Germinal center (tissue), 1 donor: ENCODE data around the gene DPH3.
A peak's percentile ranks its signal among the peaks of the same experiment; 100 is the strongest.

ENCODE experiments used
- DNase-seq: peaks from one replicate; pipeline ENCODE4 v3.0.0; 2012; ENCODE audit warnings: mixed read lengths, low spot score

The DPH3 gene

DNA sequence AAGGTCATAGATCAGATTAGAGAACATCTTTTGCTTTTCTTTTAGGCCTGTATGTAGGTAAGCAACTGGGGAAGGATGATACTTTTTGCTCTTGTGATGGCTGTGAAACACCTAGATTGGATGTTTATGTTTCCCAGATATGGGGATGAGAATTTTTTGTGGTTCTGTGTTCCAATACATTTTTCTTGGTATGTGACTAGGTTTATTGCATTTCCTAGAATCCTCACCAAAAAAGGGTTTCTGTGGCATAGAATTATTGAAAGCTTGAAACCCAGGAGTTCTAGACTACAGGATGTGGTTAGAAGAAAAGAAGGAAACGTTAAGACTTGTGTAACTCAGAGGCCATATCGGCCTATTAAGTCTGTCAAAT is 26.1 kb upstream of the DPH3 start:
- DNase-seq, result no peak

DNA sequence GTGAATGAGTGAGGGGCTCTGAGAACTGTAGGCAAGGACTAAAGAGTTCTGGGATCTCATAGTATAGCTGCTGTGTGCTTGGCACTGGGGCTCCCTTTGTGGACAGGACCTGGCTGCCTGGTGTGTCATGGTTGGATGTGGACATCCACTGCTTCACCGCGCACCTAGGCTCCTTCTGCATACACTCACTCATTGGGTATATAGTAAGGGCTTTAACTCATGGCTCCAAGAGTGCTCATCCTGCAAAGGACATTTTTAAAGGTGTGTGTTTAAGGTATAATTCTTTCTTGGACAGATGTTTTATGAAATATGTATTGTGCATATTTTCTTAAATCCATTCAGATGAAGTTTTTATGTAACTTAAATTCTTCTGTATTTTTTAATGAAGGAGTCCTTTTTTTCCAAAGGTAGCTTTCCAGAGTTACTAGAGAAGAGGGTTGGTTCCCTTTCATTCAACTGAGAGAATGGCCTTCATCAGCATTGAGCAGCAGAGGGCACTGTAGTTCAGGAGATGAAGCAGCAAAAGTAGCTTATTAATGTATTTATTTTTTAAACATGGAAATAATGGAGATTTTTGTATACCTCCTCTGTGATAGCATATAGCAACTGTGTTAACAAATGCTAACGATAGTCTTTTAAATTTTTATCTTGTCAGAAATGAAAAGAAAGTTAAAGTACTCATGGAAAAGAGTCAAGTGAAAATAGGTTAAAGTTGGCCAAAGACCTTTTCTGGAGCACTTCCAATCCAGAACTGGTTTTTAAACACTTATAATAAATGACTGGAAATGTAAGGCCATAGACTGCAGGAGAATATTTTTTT is 25.5 kb upstream of the DPH3 start:
- peak; percentile 38 for DNase-seq

DNA sequence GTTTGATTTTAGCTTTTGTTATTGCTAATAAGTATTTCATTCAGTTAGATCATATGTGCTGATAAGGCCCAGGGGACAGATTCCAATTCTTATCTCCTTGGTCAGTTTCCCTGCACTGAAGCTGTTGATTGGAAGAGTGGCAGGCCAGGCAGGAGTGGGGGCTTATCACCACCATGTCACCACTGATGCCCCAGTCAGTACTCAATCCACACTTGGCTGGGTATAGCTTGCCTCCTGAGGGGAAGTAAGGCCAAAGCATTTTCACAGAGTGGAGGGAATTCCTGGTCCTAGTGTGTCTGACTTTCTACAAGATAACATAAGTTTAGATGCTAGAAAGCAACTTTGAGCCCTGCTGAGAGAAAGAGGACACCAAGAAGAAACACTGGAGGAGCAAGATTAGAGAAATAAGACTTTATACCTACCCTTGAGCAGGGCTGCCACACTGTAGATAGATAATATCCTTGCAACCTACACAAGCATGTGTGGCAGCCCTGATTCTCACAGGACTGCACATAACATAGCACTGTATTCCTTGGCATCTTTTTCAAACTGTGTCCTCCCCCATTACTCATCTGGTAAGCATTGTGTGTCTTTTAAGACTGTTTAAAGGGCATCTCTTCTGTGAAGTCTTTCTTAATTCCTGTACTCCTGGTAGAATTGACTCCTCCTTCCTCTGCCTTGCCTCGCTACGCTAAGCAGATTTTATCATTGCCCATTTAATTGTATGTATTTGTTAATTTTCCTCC is 24.6 kb upstream of the DPH3 start:
- no peak for DNase-seq

DNA sequence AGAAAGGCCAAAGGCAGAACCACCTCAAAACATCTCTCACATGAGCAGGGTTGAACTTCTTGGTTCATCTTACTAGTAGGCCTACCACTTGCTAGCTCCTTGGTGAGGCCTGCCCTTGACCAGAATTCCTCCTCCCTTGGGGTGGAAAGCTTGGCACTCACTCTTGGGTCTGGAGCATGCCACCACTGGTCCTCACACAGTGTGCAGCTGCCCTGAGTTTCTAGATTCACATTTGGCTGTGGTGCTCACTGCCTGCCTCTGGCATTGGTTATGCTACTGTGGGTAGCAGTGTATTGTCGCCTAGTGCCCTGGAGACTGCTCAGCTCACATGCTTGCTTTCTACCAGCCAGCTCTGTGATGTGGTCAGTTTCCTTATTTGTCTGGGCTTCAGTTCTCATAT is 23.9 kb upstream of the DPH3 start:
- DNase-seq, result no peak

DNA sequence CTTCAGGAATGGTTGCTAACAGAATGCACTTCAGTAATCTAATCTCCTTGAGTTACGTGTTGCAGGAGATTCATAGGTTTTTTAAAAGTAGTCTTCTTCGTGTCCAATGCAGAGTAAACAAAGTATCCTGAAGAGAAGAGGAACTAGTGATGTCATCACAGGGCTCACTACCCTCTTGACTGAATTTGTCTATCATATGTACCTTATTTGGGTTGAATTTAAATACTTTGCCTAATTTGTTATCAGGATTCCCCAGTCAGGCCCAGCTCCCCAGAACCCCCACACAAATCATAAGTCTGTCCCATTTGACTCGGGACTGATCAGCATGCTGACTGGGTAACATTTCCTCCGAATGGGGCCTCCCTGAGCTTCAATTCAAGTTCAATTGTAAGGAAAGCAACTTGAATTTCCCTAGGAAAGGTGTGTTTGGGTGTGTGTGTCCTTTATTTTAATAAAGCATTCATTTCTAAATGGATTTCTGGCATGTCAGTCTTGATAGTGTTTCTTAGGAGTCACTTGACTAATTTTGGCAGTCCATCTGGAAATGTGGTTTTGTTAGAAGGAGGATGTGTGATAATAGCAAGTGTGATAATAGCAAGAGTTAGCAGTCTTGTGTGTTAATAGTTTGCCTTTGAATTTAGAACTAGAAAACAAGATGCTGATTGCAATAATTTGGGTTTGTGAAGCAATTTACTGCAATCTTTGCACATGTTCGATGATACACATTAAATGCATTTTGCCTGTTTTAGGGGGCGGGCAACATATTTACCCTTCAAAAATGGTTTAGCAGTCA is 22.2 kb upstream of the DPH3 start:
- DNase-seq, result peak; percentile 33

DNA sequence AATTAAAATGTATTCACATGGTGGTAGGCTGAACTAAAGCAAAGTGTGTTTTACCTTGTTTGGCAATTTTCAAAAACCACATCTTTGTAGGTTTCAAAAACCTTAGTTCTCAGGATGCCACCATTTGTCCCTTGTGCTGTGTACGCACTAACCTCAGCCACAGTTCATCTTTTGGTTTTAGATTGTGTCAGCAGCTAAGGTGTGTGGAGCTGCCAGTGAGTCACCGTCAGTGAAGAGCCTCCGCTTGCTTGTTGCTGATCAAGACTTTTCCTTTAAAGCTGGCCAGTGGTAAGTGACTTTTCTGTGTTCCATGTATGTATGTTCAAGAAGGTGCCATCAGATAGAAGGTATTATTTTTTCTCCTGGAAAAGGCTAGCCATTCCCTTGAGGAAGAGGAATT is 21.4 kb upstream of the DPH3 start:
- DNase-seq, result no peak

DNA sequence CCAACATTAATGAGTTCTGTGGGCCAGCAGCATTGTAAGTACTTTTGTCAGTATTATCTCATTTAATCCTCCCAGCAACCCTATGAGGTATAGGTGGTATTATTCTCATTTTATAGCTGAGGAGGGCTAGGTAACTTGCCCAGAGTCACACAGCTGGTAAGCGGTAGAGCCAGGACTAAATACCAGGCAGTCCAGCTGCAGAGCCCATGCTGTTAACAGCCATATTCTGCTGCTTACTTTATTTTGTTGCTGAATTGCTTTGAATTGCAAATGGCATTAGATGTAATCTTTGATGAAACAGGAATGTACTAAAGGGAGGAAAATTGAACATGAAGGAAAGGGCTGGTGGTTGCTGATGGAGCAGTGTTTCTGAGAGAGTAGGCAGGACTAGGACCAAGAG is 19.9 kb upstream of the DPH3 start:
- no peak for DNase-seq

DNA sequence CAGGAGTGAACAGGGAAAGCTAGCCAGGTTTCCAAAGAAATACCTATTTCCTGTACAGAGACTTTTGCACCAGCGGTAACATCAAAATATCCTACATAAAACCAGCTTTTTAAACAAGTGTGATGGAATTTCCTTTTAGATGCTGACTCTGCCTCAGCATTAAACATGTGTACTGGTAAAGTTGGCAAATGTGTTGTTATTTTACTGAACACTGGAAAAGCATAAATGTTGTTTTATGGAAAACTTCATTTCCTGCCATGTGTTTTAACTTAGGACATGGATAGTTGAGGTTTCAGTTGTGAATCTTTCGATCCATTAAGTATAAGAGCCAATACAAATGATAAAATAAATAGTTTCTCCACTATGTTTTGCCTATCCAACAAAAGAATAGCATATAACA is 15.9 kb upstream of the DPH3 start:
- DNase-seq, result no peak

DNA sequence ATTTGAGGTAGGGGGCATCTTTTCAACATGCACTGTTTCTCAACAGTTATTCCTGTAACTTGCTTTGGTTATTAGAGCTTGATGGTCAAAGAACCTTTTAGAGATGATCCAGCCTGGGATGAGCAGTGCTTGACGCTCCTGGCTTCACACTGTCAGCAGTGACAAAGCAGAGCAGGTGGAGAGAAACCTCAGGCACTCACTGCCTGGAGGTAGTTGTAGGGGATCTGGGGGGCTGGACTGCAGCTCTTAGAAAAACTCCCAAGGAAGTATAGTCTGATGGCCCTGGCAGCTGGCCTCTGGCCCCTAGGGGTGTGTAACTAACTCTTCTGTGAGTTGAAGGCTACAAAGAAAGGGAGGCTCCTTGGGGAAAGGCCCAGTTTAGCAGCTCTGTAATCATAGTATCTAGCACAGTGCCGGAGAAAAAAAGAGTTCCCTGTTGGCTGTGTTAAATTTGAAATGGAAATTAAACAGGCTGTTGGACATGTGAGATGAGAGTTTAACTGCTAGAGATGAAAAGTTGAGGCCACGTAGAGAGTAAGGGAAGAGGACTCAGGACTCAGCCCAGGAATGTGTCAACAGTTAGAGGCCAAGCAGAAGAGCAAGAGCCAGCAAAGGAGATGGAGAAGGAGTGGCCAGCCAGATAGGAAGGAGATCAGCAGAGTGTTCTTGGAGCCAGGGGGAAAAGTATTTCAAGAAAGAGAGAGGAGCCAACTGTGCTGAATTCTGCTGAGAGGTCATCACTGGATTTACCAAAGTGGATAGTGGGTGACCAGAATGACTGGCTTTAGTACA is 14.5 kb upstream of the DPH3 start:
- no peak for DNase-seq

DNA sequence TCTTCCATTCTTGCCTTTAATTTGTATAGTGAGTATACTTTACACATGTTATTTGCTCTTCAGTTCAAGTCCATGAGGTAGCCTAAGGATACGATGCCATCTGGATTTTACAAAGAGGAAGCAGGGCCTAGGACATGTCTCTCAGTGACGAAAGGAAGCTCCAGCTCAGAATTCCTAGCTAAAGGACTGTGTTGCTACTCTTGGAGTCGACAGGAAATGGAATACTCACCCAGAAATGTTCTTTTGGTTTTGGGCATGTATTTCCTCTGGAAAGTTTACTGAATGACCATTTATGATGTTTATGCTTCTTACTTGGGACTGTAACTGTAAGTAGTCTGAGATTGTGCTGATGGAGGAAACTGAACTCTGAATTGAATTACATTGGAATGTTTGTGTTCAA is 12.7 kb upstream of the DPH3 start:
- DNase-seq, result no peak

DNA sequence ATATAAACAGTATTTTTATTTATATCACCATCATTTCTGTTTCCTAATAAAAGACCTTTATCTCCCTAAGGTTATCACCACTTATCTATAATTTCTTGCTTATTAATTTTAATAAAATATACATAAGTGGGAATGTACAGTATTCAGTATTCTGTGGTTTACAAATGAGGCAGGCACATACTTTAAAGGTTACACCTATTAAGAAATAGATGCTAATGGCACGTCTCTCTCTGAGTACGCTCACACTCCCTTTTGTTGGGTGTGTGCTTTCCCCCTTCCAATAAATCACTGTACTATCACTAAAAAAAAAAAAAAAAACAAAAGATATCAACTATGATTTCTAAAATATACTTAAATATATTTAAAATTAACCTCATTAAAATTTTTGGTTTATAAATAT is 9.1 kb upstream of the DPH3 start:
- DNase-seq, result no peak

DNA sequence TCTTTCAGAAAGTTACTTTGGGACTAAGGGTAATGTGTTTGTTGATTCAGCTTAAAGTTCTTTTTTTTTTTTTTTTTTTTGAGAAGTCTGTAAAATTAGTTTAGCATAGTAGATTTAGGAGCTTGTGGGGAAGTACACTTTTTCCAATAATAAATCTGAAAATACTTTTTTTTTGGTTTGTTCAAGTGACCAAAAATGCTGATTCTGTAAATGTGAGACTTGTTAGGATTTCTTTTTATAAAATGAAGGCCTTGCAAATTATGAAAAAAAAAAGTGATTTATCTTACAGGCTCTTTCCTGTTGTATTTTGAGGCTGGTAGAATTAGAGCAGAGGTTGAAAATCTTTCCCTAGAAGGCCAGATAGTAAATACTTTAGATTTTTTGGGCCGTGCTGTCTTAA is 7.8 kb upstream of the DPH3 start:
- DNase-seq, result no peak

DNA sequence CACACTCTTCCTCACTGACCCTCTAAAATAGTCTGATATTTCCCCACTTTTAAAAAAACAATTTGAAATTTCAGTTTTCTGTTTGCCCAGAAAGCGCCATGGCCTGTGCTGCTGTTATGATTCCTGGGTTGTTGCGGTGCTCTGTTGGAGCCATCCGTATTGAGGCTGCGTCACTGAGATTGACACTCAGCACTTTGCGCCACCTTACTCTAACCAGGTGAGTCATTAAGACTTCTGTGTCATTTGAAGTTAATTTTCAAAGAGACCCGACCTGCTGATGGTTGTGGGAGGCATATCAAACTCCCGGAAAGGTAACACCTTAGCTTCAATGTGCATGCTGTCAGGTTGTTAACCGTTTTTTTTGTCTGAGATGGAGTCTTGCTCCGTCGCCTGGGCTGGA is 6.1 kb upstream of the DPH3 start:
- no peak for DNase-seq

DNA sequence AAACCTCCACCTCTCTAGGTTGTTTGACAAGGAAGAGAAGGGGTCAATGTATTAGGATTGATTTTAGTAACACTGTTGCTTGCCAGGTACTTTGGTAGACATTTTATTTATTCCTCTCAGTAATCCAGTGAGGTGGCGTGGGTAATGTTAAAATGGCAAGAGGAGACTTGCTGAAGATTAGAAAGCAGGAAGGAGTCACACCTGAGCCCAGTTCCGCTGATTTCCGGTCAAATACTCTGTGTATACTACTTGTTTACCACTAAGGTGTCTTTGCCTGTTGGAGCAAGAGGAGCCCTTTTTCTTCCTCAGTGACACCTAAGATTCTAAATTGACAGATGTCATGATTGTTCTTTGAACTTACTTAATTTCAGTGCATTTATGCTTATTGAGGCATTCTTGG is 2.0 kb upstream of the DPH3 start:
- no peak for DNase-seq

DNA sequence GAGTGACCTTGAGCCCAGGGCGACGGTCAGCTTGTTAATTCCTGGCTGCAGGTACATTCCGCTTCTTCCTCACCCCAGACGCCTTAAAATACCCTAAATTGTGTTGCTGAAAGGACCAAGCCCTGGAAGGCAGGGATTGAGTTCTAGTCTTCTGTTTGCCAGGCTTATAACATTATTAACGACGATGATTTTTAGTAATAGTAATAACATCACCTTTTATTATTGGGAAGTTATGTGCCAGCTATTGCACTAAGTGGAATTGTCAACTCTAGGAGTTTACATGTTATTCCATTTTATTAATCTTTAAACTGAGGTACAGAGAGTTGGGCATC is 678 bp upstream of the DPH3 start:
- DNase-seq, result no peak

DNA sequence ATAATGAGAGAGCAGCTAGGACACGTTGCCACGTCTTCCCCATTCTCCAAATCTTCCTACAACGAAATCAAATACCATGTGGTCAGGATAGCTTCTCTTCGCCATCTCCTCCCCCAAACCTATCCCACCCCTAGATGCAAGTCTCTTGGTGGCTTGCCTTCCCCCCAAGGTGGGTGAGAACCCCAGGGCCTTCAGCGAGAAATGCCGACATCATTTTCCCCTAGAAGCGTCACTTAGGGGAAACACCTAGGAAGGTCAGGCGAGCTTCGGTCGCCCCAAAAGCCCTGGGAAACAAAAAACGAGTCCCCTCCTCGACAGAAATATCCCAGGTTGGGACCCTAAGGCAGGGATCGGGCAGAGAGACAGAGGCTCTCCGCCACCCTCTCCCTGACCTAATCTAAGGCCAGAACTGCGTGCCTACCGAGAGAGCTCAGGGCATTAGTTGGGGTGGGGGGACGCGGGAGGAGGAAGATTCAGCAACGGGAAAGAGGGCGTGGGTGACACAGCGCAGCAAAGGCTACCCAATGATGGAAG is 502 bp downstream of the DPH3 start:
- no peak for DNase-seq

DNA sequence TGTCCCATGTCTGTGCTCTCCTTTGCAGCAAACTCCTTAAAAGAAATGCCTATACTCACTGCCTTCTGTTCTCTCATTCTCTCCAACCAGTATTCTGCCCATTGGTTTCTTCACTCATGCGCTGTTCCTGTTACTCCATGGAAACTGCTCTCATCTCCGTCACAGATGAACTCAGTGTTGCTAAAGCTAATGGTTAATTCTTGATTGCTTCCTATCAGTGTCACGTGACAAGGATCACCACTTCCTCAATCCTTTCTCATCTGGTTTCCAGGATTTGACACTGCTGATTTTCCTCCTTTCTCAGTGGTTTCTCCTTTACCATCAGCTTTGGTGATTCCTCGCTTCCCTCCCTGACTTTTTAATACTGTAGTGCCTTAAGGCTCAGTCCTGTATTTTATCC is 2.6 kb downstream of the DPH3 start:
- DNase-seq, result no peak

DNA sequence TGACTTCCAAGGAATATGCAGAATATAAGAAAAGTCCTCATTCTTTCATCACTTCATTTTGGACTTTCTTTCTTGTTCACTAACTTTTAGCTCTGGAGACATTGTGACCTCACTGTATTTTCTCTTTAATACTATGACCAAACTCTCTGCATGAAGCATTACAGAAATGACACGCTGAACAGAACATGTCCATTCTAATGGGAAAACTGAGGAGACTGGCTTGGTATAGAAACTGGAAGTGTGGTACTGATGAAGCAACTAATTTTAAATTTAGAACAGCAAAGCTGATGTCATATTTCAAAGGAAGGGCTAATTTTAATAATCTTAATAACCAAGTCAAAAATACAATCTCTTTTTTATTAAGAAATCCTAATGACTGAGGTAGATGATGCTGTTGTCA is 4.7 kb downstream of the DPH3 start:
- DNase-seq, result no peak

DNA sequence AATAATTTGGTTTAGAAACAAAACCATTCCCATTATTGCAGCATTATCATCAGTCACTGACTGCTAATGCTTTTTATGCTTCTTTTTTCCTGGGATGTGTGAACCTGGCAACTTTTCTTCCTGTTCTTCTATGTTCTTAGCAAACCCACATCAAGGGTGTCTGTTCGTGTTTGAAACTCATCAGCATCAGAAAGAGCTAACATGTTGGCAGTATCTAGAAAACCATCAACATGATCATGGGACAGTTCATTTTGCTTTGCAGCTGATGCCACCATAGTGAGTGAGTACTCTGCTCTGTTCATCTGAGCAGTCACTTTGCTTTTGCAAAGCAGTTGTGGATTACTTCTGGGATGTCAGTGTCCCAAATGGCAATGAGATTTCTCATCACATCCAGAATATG is 5.9 kb downstream of the DPH3 start:
- no peak for DNase-seq

DNA sequence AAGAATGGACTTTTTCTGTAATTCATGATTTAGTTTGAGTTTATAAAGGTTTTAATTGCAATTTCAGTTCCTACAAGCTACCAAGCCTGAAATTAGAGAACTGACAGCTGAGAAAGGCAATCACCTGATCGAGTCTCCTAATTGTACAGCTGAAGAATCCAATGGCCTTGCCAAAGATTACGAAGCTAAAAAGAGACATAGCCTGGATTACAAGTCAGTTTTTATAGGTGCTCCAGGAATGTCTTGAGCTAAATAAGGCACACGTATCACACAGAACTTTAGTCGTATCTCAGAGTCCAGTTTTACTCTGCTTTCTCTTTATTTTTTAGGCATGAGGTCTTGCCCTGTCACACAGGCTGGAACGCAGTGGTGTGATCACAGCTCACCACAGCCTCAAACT is 6.6 kb downstream of the DPH3 start:
- no peak for DNase-seq

DNA sequence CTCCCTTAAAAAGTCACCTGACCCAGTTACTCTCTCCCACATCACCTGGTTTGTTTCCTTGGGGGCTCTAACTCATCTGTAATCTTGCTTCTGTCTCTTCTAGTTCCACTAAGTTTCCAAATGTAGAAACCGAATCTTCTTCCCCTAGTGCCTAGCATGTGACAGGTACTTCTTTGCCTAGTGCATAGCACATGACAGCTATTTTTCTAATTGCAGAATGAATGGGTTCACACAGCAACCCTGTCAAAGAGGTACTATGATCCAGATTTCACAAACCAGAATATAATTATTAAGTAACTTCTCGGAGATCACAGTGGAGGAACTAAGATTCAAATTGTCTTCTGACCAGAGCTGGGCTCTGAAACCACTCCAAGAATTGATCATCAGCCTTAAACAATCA is 7.4 kb downstream of the DPH3 start:
- no peak for DNase-seq

DNA sequence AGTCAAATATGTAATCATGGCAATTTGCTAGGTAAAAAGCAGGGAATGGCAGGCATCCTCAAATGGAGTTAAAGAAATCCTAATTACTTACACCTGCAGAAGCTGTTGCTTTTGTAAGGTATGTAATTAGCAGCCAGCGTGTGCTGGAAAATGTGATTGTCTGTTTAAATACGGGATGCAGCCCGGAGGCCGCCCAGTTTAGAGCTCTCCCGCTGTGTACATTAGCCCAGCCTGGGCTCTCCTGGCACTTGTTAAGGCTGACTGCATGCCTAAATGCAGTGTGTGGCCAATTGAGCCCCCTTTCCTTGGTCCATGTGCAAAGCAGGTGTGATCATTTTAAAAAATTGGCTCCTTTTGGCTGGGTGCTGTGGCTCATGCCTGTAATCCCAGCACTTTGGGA is 9.0 kb downstream of the DPH3 start:
- no peak for DNase-seq
